HCT116 (cell line): ENCODE results near the gene ACBD3. TPM values are rescaled to one million over a fixed set of nuclear protein-coding genes. Genes with fewer than 3 reads are reported as not detected.

Experiments
- ATAC-seq: fragments of 200-7000 bp; cut with Tn5 transposase; 2 replicates; pipeline ENCODE4 v1.9.1; 2020; ENCODE audit warnings: mild to moderate bottlenecking, moderate library complexity
- BruUV-seq: library from RNA; stranded (reverse); fragments of 400-500 nt; replicated peaks from 2 replicates; lab custom pipeline; 2021; lab: Mats Ljungman, UMichigan
- CTCF ChIA-PET: fragments of 300-600 bp; sonication (Branson Sonifier 250); formaldehyde crosslinking; loops from one replicate; lab custom pipeline; 2021; ENCODE audit warnings: antibody characterized with exemption; lab: Charles Lee
- POLR2A ChIA-PET: fragments of 300-600, 350-600 bp; sonication (Branson Sonifier 250); formaldehyde crosslinking; loops from one replicate; lab custom pipeline; 2021; ENCODE audit warnings: antibody characterized with exemption; lab: Charles Lee
- RAD21 ChIA-PET, 2 experiments: fragments of 300-600 bp; sonication (Branson Sonifier 250); formaldehyde crosslinking; loops; one replicate each; lab custom pipeline; 2023; ENCODE audit warnings: low total read pairs in 2 of 2; ENCODE audit not compliant: uncharacterized antibody in 2 of 2, unreplicated experiment in 2 of 2, low non-redundant PET in 1 of 2; lab: Charles Lee
- DNase-seq: peaks from one replicate; pipeline ENCODE4 v3.0.0-alpha.2; 2010; ENCODE audit warnings: low read depth, low spot score
- H2AFZ ChIP-seq: fragments of 200-600 bp; shearing (Covaris generic), sonication (generic); 2 replicates; pipeline ENCODE4 v1.6.1; 2017; ENCODE audit warnings: low read depth, mixed run types, mixed read lengths, antibody characterized with exemption, low read length; ENCODE audit not compliant: poor library complexity, severe bottlenecking
- H3K27ac ChIP-seq: 2 replicates; pipeline ENCODE4 v1.5.1; 2012; ENCODE audit warnings: low read depth, low read length
- H3K27me3 ChIP-seq: fragments of 200-600 bp; sonication (generic); 2 replicates; pipeline ENCODE4 v1.6.1; 2016; ENCODE audit warnings: mixed run types, low read length, mixed read lengths; ENCODE audit not compliant: insufficient read depth
- H3K36me3 ChIP-seq, 2 experiments: fragments of 200-500 bp in 1 of 2; fragments of 200-600 bp in 1 of 2; sonication (Bioruptor generic) in 1 of 2; sonication (generic) in 1 of 2; 2 replicates each; pipeline versions ENCODE4 v1.5.1 to v1.6.1; 2014 to 2016; ENCODE audit warnings: low read length in 2 of 2, inconsistent platforms in 1 of 2, mixed read lengths in 1 of 2, mixed run types in 1 of 2; ENCODE audit not compliant: insufficient read depth in 2 of 2, control insufficient read depth in 1 of 2
- H3K4me1 ChIP-seq, 2 experiments: fragments of 200-600 bp in 1 of 2; sonication (generic) in 1 of 2; 2 replicates each; pipeline versions ENCODE4 v1.5.1 to v1.6.1; 2012 to 2017; ENCODE audit warnings: low read length in 2 of 2, inconsistent platforms in 1 of 2, mild to moderate bottlenecking in 1 of 2, mixed read lengths in 1 of 2, mixed run types in 1 of 2, moderate library complexity in 1 of 2; ENCODE audit not compliant: insufficient read depth in 2 of 2, control insufficient read depth in 1 of 2
- H3K4me2 ChIP-seq: fragments of 200-600 bp; sonication (generic); 2 replicates; pipeline ENCODE4 v1.6.1; 2017; ENCODE audit warnings: mixed run types, low read length, mixed read lengths
- H3K4me3 ChIP-seq, 2 experiments: fragments of 200-600 bp in 1 of 2; sonication (generic) in 1 of 2; replicated peaks in 1 of 2; 2 replicates each; pipeline ENCODE4 v1.5.1; 2011 to 2016; ENCODE audit warnings: low read length in 2 of 2, control low read depth in 1 of 2, low read depth in 1 of 2, mild to moderate bottlenecking in 1 of 2, mixed read lengths in 1 of 2, mixed run types in 1 of 2
- H3K79me2 ChIP-seq: fragments of 200-600 bp; sonication (generic); 2 replicates; pipeline ENCODE4 v1.6.1; 2017; ENCODE audit warnings: mild to moderate bottlenecking, mixed run types, low read length, moderate library complexity, mixed read lengths; ENCODE audit not compliant: insufficient read depth
- H3K9ac ChIP-seq: fragments of 200-600 bp; sonication (generic); 2 replicates; pipeline ENCODE4 v1.6.1; 2016; ENCODE audit warnings: low read length, mixed read lengths
- H3K9me2 ChIP-seq: fragments of 200-600 bp; sonication (generic), shearing (Covaris generic); 2 replicates; pipeline ENCODE4 v1.6.1; 2017; ENCODE audit warnings: mixed run types, mild to moderate bottlenecking, moderate library complexity; ENCODE audit not compliant: insufficient read depth
- H3K9me3 ChIP-seq, 2 experiments: fragments of 200-500 bp in 1 of 2; fragments of 200-600 bp in 1 of 2; sonication (Bioruptor generic) in 1 of 2; sonication (generic) in 1 of 2; 2 replicates each; pipeline ENCODE4 v1.6.1; 2014 to 2017; ENCODE audit warnings: low read length in 2 of 2, mixed read lengths in 2 of 2, inconsistent platforms in 1 of 2, low read depth in 1 of 2, mild to moderate bottlenecking in 1 of 2, mixed run types in 1 of 2, moderate library complexity in 1 of 2; ENCODE audit not compliant: control insufficient read depth in 1 of 2, insufficient read depth in 1 of 2
- H4K20me1 ChIP-seq: fragments of 200-600 bp; sonication (generic), shearing (Covaris generic); 2 replicates; pipeline ENCODE4 v1.6.1; 2017; ENCODE audit warnings: mixed run types, mild to moderate bottlenecking, moderate library complexity; ENCODE audit not compliant: insufficient read depth
- FOSL1 ChIP-seq: IDR thresholded peaks from 2 replicates; pipeline ENCODE4 v1.6.1; 2012; ENCODE audit warnings: low read depth
- YY1 ChIP-seq: IDR thresholded peaks from 2 replicates; pipeline ENCODE4 v1.6.1; 2011; ENCODE audit warnings: low read length, low read depth, moderate library complexity, mild to moderate bottlenecking; ENCODE audit not compliant: insufficient replicate concordance; ENCODE audit errors: extremely low read depth
- ZNF274 ChIP-seq: fragments of 200-500 bp; sonication (Bioruptor generic); IDR thresholded peaks from 2 replicates; pipeline ENCODE4 v1.6.1; 2014; ENCODE audit warnings: mild to moderate bottlenecking, low read depth, low read length, inconsistent platforms
- intact Hi-C: fragments of 100-400 bp; cut with micrococcal nuclease; formaldehyde crosslinking; loops from 2 replicates; pipeline ENCODE4 v1.10.0; 2022
- total RNA-seq: library from RNA; stranded (reverse); gene quantifications from one replicate; pipeline ENCODE4 v1.2.1, GENCODE V29; 2021; ENCODE audit not compliant: unreplicated experiment

The ACBD3 gene
- total RNA-seq, 1 experiment from 2014 or later: 29.6 TPM

GRCh38 chr1:226164154-226164553 lies 22.4 kb downstream of the ACBD3 start:
- ATAC-seq (no peak), DNase-seq (no peak)
- no peak overlapping the region for H3K27ac ChIP-seq
- H3K9ac ChIP-seq: no peak overlapping the region
- no peaks in the 10 kb centered on the region for H3K27me3 ChIP-seq
- no TSS peak for BruUV-seq
- ChIA-PET CTCF (no interaction called here), RAD21 (no interaction called here), POLR2A (no interaction called here)
- no peaks in the 10 kb centered on the region for H3K4me1 ChIP-seq
- H2AFZ ChIP-seq: no peak overlapping the region
- H3K9me2 ChIP-seq: no peaks in the 10 kb centered on the region
- no peak overlapping the region for H3K4me2 ChIP-seq
- peaks cover 18 to 22% of the 10 kb centered on the region in 2 experiments; a peak in 3 of 4 replicates for H3K36me3 ChIP-seq
- intact Hi-C loops: no loop called here
- peaks cover 31% of the 10 kb centered on the region for H3K79me2 ChIP-seq
- no peaks in the 10 kb centered on the region for H4K20me1 ChIP-seq
- H3K4me3 ChIP-seq: no peak overlapping the region
- H3K9me3 ChIP-seq: no peaks in the 10 kb centered on the region
- TF ChIP-seq YY1: no peak
- TF ChIP-seq FOSL1: no peak

DNA sequence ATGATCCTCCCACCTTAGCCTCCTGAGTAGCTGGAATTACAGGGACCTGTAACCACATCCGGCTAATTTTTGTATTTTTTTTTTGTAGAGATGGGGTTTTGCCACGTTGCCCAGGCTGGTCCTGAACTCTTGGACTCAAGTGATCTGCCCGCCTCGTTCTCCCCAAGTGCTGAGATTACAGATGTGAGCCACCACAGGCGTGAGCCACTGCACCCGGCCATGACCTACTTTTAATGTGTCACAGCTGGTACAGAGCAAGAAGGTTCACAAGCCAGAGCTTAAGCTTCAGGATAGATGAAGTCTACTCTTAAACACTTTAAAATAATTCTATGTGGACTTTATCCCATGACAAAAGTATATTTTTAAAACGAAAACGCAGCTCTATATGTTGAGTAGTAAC lies 23.6 kb downstream of the ACBD3 start:
- Histone ChIP-seq H2AFZ (no peak overlapping the region), H3K4me3 (no peak overlapping the region), H3K4me2 (no peak overlapping the region), H3K27me3 (no peaks in the 10 kb centered on the region), H3K27ac (no peak overlapping the region), H3K79me2 (peaks cover 22% of the 10 kb centered on the region), H3K9ac (no peak overlapping the region), H3K36me3 (peaks cover 28 to 29% of the 10 kb centered on the region in 2 experiments; a peak in 3 of 4 replicates), H4K20me1 (no peaks in the 10 kb centered on the region), H3K9me3 (no peaks in the 10 kb centered on the region), H3K4me1 (no peaks in the 10 kb centered on the region), H3K9me2 (no peaks in the 10 kb centered on the region)
- CTCF ChIA-PET: no interaction called here
- DNase-seq (no peak), ATAC-seq (no peak)
- POLR2A ChIA-PET: interaction anchor here (0.5 kb wide), 1 partner anchor 96 kb away, joined by 5 read pairs; no protein-coding TSS in a partner anchor
- BruUV-seq: no TSS peak
- RAD21 ChIA-PET: no interaction called here
- no peak for TF ChIP-seq ZNF274
- intact Hi-C loops: no loop called here
